Parathyroid adenoma (tissue), 2 donors: ENCODE data around the gene TMEM127.
A peak's percentile ranks its signal among the peaks of the same experiment; 100 is the strongest.

ENCODE experiments used
- H2AFZ ChIP-seq: fragments of 300-600 bp; sonication (generic); one replicate; pipeline ENCODE4 v1.7.0; 2017; ENCODE audit warnings: antibody characterized with exemption, mild to moderate bottlenecking
- H3K27ac ChIP-seq: fragments of 300-600 bp; sonication (generic); one replicate; pipeline ENCODE4 v1.7.0; 2017
- H3K27me3 ChIP-seq: fragments of 300-600 bp; sonication (generic); one replicate; pipeline ENCODE4 v1.7.0; 2017; ENCODE audit warnings: low read length; ENCODE audit not compliant: control insufficient read depth, insufficient read depth
- H3K36me3 ChIP-seq: fragments of 300-600 bp; sonication (generic); one replicate; pipeline ENCODE4 v1.7.0; 2017; ENCODE audit warnings: low read length; ENCODE audit not compliant: control insufficient read depth, insufficient read depth
- H3K4me1 ChIP-seq: fragments of 300-600 bp; sonication (generic); one replicate; pipeline ENCODE4 v1.7.0; 2017; ENCODE audit warnings: control low read depth
- H3K4me2 ChIP-seq: fragments of 300-600 bp; sonication (generic); one replicate; pipeline ENCODE4 v1.7.0; 2017; ENCODE audit warnings: low read length
- H3K4me3 ChIP-seq: fragments of 300-600 bp; sonication (generic); one replicate; pipeline ENCODE4 v1.7.0; 2017; ENCODE audit warnings: low read depth, low read length
- H3K79me2 ChIP-seq: fragments of 300-600 bp; sonication (generic); one replicate; pipeline ENCODE4 v1.7.0; 2017; ENCODE audit warnings: control low read depth
- H3K9ac ChIP-seq: fragments of 300-600 bp; sonication (generic); one replicate; pipeline ENCODE4 v1.7.0; 2017; ENCODE audit warnings: mild to moderate bottlenecking
- H3K9me3 ChIP-seq: fragments of 300-600 bp; sonication (generic); one replicate; pipeline ENCODE4 v1.7.0; 2017; ENCODE audit warnings: low read length; ENCODE audit not compliant: control insufficient read depth
- CTCF ChIP-seq: fragments of 300-600 bp; sonication (generic); IDR thresholded peaks from one replicate; pipeline ENCODE4 v1.7.0; 2017; ENCODE audit warnings: antibody characterized with exemption, mild to moderate bottlenecking
- donor health status: primary hyperparathyroidism.

TMEM127 gene

GRCh38 chr2:96218508-96219131, 47.2 kb downstream of the TMEM127 start:
- Histone ChIP-seq H3K27me3 (no peaks in the 10 kb centered on the region), H3K9ac (no peak overlapping the region), H2AFZ (no peak overlapping the region), H3K79me2 (peaks cover 4% of the 10 kb centered on the region), H3K9me3 (no peaks in the 10 kb centered on the region), H3K4me1 (no peaks in the 10 kb centered on the region), H3K4me3 (no peak overlapping the region), H3K27ac (no peak overlapping the region), H3K36me3 (no peaks in the 10 kb centered on the region), H3K4me2 (no peak overlapping the region)
- no peak for TF ChIP-seq CTCF

- no peak for TF ChIP-seq CTCF
- no peak overlapping the region for H2AFZ ChIP-seq
- no peaks in the 10 kb centered on the region for H3K36me3 ChIP-seq
- H3K4me3 ChIP-seq: no peak overlapping the region
- H3K4me2 ChIP-seq: no peak overlapping the region
- no peaks in the 10 kb centered on the region for H3K9me3 ChIP-seq
- no peak overlapping the region for H3K9ac ChIP-seq
- peaks cover 3% of the 10 kb centered on the region for H3K4me1 ChIP-seq
- H3K79me2 ChIP-seq: peaks cover 6% of the 10 kb centered on the region
- H3K27ac ChIP-seq: no peak overlapping the region
- H3K27me3 ChIP-seq: no peaks in the 10 kb centered on the region
Observed at GRCh38 chr2:96214554-96214953, 51.2 kb downstream of the TMEM127 start.

- Histone ChIP-seq H3K4me1 (peaks cover 8% of the 10 kb centered on the region), H3K9me3 (no peaks in the 10 kb centered on the region), H2AFZ (no peak overlapping the region), H3K27ac (no peak overlapping the region), H3K4me3 (no peak overlapping the region), H3K36me3 (no peaks in the 10 kb centered on the region), H3K79me2 (peaks cover 4% of the 10 kb centered on the region), H3K27me3 (no peaks in the 10 kb centered on the region), H3K9ac (no peak overlapping the region), H3K4me2 (no peak overlapping the region)
- TF ChIP-seq CTCF: no peak
Observed at GRCh38 chr2:96213379-96213778, 52.4 kb downstream of the TMEM127 start.

- no peak overlapping the region for H3K27ac ChIP-seq
- H3K4me2 ChIP-seq: no peak overlapping the region
- H3K9ac ChIP-seq: no peak overlapping the region
- peaks cover 8% of the 10 kb centered on the region for H3K4me1 ChIP-seq
- H2AFZ ChIP-seq: no peak overlapping the region
- H3K27me3 ChIP-seq: no peaks in the 10 kb centered on the region
- peaks cover 7% of the 10 kb centered on the region for H3K79me2 ChIP-seq
- H3K4me3 ChIP-seq: no peak overlapping the region
- H3K9me3 ChIP-seq: no peaks in the 10 kb centered on the region
- TF ChIP-seq CTCF: no peak
- H3K36me3 ChIP-seq: no peaks in the 10 kb centered on the region
Observed at GRCh38 chr2:96212339-96212738, 53.5 kb downstream of the TMEM127 start.

- H3K9ac ChIP-seq: no peak overlapping the region
Observed at GRCh38 chr2:96209729-96210085, 56.1 kb downstream of the TMEM127 start.

More at GRCh38 chr2:96209729-96210085, 56.1 kb downstream of the TMEM127 start:
- H3K9me3 ChIP-seq: no peaks in the 10 kb centered on the region
- peak overlapping the region; percentile 92 for H3K4me2 ChIP-seq
- peaks cover 18% of the 10 kb centered on the region for H3K4me1 ChIP-seq
- peak overlapping the region; percentile 90 for H3K27ac ChIP-seq
- peaks cover 25% of the 10 kb centered on the region for H3K79me2 ChIP-seq
- H2AFZ ChIP-seq: peak overlapping the region; percentile 79
- no peaks in the 10 kb centered on the region for H3K36me3 ChIP-seq
- H3K4me3 ChIP-seq: peak overlapping the region; percentile 88
- no peak for TF ChIP-seq CTCF
- no peaks in the 10 kb centered on the region for H3K27me3 ChIP-seq
